RWPE2 (cell line): ENCODE measurements around the gene ACKR2.

Source experiments
- ATAC-seq: fragments of 200-7000 bp; cut with Tn5 transposase; 3 replicates; pipeline ENCODE4 v1.9.1; 2021; ENCODE audit warnings: low read depth
- DNase-seq: peaks from one replicate; pipeline ENCODE4 v3.0.0-alpha.2; 2020; ENCODE audit warnings: low spot score
- H3K27ac ChIP-seq: fragments of 450-650 bp; 2 replicates; pipeline ENCODE4 v1.5.1; 2017; ENCODE audit warnings: mild to moderate bottlenecking; ENCODE audit not compliant: poor library complexity, severe bottlenecking
- H3K27me3 ChIP-seq: fragments of 250-450 bp; sonication (Bioruptor Pico); 2 replicates; pipeline ENCODE4 v1.5.1; 2021; ENCODE audit warnings: mild to moderate bottlenecking, moderate library complexity; ENCODE audit not compliant: insufficient read depth, poor library complexity, severe bottlenecking
- H3K36me3 ChIP-seq: fragments of 250-450 bp; sonication (Bioruptor Pico); 2 replicates; pipeline ENCODE4 v1.5.1; 2020; ENCODE audit warnings: low read depth, mild to moderate bottlenecking, moderate library complexity
- H3K4me1 ChIP-seq: fragments of 250-450 bp; sonication (Bioruptor Pico); 2 replicates; pipeline ENCODE4 v1.5.1; 2021; ENCODE audit warnings: mild to moderate bottlenecking, moderate library complexity; ENCODE audit not compliant: insufficient read depth, poor library complexity, severe bottlenecking
- H3K4me3 ChIP-seq: fragments of 250-450 bp; sonication (Bioruptor Pico); 2 replicates; pipeline ENCODE4 v1.5.1; 2021; ENCODE audit warnings: mild to moderate bottlenecking, moderate library complexity; ENCODE audit not compliant: severe bottlenecking
- H3K9me3 ChIP-seq: fragments of 250-450 bp; sonication (Bioruptor Pico); 2 replicates; pipeline ENCODE4 v1.5.1; 2021; ENCODE audit warnings: mild to moderate bottlenecking, moderate library complexity; ENCODE audit not compliant: severe bottlenecking
- TF ChIP-seq, protein P1 (sequence below): fragments of 450-650 bp; IDR thresholded peaks from one replicate; pipeline ENCODE4 v1.5.1; 2017; ENCODE audit warnings: mild to moderate bottlenecking, moderate library complexity; ENCODE audit not compliant: poor library complexity, severe bottlenecking

Gene ACKR2

DNA sequence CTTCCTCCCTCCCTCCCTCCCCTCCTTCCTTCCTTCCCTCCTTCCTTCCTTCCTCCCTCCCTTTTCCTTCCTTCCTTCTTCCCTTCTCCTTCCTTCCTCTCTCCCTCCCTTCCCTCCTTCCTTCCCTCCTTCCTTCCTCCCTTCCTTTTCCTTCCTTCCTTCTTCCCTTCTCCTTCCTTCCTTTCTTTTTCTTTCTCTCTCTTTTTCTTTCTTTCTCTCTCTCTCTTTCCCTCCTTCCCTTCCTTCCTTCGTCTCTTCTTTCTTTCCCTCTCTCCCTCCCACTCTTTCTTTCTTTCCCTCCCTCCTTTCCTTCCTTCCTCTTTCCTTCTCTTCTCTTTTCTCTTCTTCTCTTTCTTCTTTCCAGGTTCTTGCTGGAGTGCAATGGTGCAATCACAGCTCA, 94.8 kb downstream of the ACKR2 start:
- Histone ChIP-seq H3K4me1 (no peaks in the 10 kb centered on the region), H3K36me3 (no peaks in the 10 kb centered on the region), H3K27ac (no peak overlapping the region), H3K27me3 (peaks cover 12% of the 10 kb centered on the region), H3K9me3 (no peaks in the 10 kb centered on the region), H3K4me3 (no peak overlapping the region)
- ATAC-seq (no peak), DNase-seq (no peak)
- TF ChIP-seq, protein P1, sequence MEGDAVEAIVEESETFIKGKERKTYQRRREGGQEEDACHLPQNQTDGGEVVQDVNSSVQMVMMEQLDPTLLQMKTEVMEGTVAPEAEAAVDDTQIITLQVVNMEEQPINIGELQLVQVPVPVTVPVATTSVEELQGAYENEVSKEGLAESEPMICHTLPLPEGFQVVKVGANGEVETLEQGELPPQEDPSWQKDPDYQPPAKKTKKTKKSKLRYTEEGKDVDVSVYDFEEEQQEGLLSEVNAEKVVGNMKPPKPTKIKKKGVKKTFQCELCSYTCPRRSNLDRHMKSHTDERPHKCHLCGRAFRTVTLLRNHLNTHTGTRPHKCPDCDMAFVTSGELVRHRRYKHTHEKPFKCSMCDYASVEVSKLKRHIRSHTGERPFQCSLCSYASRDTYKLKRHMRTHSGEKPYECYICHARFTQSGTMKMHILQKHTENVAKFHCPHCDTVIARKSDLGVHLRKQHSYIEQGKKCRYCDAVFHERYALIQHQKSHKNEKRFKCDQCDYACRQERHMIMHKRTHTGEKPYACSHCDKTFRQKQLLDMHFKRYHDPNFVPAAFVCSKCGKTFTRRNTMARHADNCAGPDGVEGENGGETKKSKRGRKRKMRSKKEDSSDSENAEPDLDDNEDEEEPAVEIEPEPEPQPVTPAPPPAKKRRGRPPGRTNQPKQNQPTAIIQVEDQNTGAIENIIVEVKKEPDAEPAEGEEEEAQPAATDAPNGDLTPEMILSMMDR = no peak

DNA sequence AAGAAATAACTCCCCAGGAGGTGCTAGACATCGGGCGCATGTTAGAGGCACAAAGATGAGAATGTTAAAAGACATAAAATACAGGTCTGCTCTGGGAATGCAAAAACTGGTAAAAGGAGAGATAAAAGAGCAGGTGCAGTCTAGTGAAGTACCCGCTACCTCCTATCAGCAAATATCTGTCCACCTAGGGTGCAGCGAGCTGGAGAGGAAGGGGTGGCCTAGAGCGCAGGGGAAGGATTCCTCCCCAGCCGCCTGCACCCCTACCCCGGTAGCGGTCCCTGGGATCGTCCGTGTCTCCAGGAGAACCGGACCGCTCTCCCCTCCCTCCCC, 96.5 kb downstream of the ACKR2 start:
- H3K4me1 ChIP-seq = no peaks in the 10 kb centered on the region
- H3K36me3 ChIP-seq = no peaks in the 10 kb centered on the region
- H3K27ac ChIP-seq = no peak overlapping the region
- TF ChIP-seq, protein P1 = no peak
- ATAC-seq (no peak), DNase-seq (no peak)
- no peaks in the 10 kb centered on the region for H3K9me3 ChIP-seq
- H3K27me3 ChIP-seq = peaks cover 12% of the 10 kb centered on the region
- H3K4me3 ChIP-seq = peak overlapping the region; percentile 34

DNA sequence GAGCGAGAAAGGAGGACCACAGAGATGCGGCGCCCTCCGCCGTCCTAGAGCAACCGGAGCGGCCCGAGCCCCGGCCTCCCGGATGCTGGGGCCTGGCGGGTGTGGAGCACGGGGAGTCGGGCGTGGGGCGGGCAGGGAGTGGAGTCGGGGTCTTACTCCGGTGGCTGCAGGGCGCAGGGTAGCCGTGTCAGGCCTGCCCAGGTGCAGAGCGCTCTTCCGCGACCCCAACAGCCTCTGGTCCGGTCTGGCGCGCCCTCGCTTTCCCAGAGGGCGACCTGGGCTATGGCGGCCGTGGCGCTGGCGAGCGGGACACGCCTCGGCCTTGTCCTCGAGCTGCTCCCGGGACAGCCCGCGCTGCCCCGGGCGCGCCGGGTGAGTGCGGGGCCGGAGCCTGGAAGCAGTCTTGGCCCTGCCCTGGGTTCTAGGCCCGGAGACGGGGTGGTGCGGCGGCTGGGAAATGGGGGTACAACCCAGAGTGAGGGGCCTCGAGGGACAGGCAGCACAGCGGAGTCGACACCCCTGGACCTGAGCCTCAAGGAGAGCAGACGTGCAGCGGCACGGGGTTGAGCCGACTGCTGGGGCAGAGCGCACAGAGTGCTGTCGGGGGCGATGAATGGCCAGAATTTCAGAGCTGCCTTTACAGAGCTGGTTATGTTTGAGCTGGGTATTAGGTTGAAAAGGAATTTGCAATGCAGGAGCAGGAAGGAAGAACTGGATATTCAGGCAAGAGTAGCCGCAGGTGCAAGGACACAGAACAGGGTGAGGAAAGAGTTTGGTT, 97.0 kb downstream of the ACKR2 start, which contains the start of gene ZNF662:
Gene ZNF662 (plus strand): TSS at position 73 of the 778 bp plus-strand sequence. CDS start 1,973 bp downstream, outside the sequence.
- ATAC-seq (peak; percentile 82), DNase-seq (peak; percentile 55)
- Histone ChIP-seq H3K4me3 (peak within 1 kb of the TSS; percentile 34), H3K4me1 (no peaks in the 10 kb centered on the region), H3K36me3 (no peaks in the 10 kb centered on the region), H3K9me3 (no peaks in the 10 kb centered on the region), H3K27me3 (peaks cover 12% of the 10 kb centered on the region), H3K27ac (no peak within 1 kb of the TSS)
- TF ChIP-seq, protein P1 = no peak

DNA sequence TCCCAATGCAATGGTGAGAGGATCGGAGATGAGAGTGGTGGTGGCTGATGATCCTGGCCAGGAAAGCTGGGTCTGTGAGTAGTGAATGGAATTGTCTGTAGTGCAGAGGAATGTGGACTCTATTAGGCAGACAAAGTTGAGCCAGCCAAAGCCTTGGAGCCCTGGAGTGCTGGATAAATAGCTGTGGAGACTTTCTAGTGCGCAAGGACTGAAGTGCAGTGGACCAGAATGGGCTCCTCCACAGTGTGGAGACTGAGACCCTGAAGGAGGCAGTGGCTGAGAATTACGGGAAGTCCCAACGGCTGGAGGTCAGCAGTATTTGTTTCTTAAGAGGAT, 97.6 kb downstream of the ACKR2 start:
- H3K9me3 ChIP-seq = no peaks in the 10 kb centered on the region
- peaks cover 12% of the 10 kb centered on the region for H3K27me3 ChIP-seq
- H3K4me3 ChIP-seq = peak overlapping the region; percentile 34
- no peaks in the 10 kb centered on the region for H3K36me3 ChIP-seq
- DNase-seq (no peak), ATAC-seq (peak; percentile 18; the same call in 2 of the 3 replicates)
- no peaks in the 10 kb centered on the region for H3K4me1 ChIP-seq
- TF ChIP-seq, protein P1 = no peak
- no peak overlapping the region for H3K27ac ChIP-seq

DNA sequence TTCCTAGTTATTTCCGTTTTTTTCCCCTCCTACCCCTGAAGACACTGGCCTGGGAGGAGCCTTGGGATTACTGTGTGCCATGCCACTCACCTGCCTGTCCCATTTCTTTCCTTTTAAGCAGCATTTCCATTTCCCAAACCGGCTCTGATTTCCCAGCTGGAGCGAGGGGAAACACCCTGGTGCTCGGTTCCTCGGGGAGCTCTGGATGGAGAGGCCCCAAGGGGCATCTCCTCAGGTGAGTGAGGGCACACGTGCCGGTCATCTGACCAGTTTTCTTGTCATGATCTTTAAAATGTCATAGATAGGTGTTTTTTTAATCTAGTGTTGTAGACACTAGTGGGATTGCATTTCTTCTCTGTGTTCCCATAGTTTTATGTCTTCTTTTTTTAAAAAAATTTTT, 99.4 kb downstream of the ACKR2 start:
- TF ChIP-seq, protein P1 = no peak
- ATAC-seq (no peak), DNase-seq (no peak)
- Histone ChIP-seq H3K27ac (no peak overlapping the region), H3K9me3 (peaks cover 10% of the 10 kb centered on the region), H3K4me1 (no peaks in the 10 kb centered on the region), H3K4me3 (no peak overlapping the region), H3K36me3 (no peaks in the 10 kb centered on the region; the same call in 1 of the 2 replicates), H3K27me3 (peaks cover 12% of the 10 kb centered on the region)
